ENCODE measurements around the gene PDE6D. TPM values are rescaled to one million over a fixed set of nuclear protein-coding genes. Genes with fewer than 3 reads are reported as not detected.

The PDE6D gene
- total RNA-seq, 2 donors from 2014 or later, result 20.0 to 21.4 TPM

DNA sequence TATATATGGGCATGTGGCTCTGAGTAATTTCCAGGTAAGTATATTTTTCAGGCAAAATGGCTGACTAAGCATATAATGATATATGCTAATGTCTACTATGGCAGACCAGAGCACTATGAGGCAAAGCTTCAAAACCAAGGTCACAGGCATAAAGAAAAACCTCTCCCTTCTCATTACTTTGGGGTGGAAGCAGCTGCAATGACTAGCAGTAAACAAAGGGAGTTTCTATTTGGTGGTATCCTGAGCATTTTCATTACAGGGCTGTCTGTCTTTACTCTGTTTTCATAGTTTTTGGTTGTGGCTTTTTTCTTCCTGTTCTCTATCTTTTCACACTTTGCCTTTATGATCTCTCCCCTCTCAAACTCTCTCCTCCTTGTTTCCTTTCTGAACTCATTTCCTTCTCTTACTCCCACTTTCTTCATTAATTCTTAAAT is 15.6 kb downstream of the PDE6D start:
- no peak for DNase-seq

DNA sequence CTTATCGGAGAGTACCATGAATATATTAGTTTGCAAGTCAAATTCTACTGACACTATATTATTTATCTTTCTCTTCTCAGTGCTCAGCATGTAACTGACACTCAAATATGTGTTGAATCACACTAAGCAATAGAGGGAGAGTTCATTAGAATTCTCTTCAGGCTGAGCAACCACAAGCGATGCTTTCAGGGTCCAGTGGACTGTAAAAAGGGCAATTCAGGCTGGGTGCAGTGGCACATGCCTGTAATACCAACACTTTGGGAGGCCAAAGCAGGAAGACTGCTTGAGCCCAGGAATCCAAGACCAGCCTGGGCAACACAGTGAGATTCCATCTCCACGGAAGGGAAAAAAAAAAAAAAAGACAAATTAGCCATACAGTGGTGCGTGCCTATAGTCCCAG is 16.3 kb downstream of the PDE6D start:
- no peak for DNase-seq
- H3K27ac ChIP-seq, result no peak overlapping the region
- intact Hi-C loops (cut with DNase I), result no loop called here

More for the DNA sequence above, 15.6 kb downstream of the PDE6D start:
- Histone ChIP-seq H3K4me1 (no peaks in the 10 kb centered on the region), H3K36me3 (no peaks in the 10 kb centered on the region), H3K4me3 (no peak overlapping the region), H3K9me3 (no peaks in the 10 kb centered on the region), H3K9ac (ENCODE audit: low read depth in 2 of 2, low read length in 2 of 2) (no peak overlapping the region), H3K27ac (no peak overlapping the region), H3K27me3 (no peaks in the 10 kb centered on the region)
- TF ChIP-seq, protein P1, sequence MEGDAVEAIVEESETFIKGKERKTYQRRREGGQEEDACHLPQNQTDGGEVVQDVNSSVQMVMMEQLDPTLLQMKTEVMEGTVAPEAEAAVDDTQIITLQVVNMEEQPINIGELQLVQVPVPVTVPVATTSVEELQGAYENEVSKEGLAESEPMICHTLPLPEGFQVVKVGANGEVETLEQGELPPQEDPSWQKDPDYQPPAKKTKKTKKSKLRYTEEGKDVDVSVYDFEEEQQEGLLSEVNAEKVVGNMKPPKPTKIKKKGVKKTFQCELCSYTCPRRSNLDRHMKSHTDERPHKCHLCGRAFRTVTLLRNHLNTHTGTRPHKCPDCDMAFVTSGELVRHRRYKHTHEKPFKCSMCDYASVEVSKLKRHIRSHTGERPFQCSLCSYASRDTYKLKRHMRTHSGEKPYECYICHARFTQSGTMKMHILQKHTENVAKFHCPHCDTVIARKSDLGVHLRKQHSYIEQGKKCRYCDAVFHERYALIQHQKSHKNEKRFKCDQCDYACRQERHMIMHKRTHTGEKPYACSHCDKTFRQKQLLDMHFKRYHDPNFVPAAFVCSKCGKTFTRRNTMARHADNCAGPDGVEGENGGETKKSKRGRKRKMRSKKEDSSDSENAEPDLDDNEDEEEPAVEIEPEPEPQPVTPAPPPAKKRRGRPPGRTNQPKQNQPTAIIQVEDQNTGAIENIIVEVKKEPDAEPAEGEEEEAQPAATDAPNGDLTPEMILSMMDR (IDR thresholded peaks at IDR 0.05), result no peak
- intact Hi-C loops (cut with DNase I), result no loop called here

DNA sequence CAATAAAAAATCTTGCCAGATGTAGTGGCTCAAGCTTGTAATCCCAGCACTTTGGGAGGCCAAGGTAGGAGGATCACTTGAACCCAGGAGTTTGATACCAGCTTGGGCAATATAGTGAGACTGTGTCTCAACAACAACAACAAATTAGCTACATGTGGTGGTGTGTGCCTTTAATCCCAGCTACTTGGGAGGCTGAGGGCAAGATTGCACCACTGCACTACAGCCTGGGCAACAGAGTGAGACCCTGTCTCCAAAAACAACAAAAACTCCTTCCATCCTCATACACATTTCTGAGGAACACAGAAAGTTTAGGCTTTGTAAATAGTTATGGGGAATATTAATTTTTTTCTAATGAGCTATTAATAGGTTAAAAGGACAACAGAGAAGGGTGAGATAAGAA is 17.0 kb downstream of the PDE6D start:
- H3K36me3 ChIP-seq, result no peaks in the 10 kb centered on the region
- no peak overlapping the region for H3K27ac ChIP-seq
- no peak for DNase-seq
- intact Hi-C loops (cut with DNase I), result no loop called here
- TF ChIP-seq, protein P1 (IDR thresholded peaks at IDR 0.05), result no peak
- no peaks in the 10 kb centered on the region for H3K4me1 ChIP-seq
- no peaks in the 10 kb centered on the region for H3K27me3 ChIP-seq
- no peak overlapping the region for H3K4me3 ChIP-seq
- no peaks in the 10 kb centered on the region for H3K9me3 ChIP-seq
- H3K9ac ChIP-seq (ENCODE audit: low read depth in 2 of 2, low read length in 2 of 2), result no peak overlapping the region

More for the DNA sequence above, 16.3 kb downstream of the PDE6D start:
- TF ChIP-seq, protein P1 (IDR thresholded peaks at IDR 0.05), result no peak
- H3K9ac ChIP-seq (ENCODE audit: low read depth in 2 of 2, low read length in 2 of 2), result no peak overlapping the region
- H3K4me1 ChIP-seq, result no peaks in the 10 kb centered on the region
- H3K36me3 ChIP-seq, result no peaks in the 10 kb centered on the region
- H3K9me3 ChIP-seq, result no peaks in the 10 kb centered on the region
- H3K27me3 ChIP-seq, result no peaks in the 10 kb centered on the region
- no peak overlapping the region for H3K4me3 ChIP-seq

DNA sequence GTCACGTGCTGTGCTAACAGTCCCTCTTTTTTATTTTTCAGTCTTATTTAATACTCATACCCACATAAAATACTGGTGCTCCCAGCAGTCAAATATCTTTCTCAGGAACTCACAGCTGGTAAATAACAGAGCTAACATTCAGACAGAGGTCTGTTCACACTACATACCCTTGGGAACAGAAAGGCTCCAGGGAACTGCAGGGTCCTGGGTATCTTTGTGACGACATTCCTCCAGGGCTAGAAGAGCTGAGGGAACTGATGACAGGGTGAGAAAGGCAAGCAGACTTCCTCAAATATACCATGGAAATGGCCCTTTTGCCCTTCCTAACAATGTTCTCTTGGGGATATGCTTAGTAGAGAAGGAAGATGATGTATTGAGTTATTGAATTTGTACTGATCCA is 19.3 kb downstream of the PDE6D start:
- intact Hi-C loops (cut with DNase I), result no loop called here

DNA sequence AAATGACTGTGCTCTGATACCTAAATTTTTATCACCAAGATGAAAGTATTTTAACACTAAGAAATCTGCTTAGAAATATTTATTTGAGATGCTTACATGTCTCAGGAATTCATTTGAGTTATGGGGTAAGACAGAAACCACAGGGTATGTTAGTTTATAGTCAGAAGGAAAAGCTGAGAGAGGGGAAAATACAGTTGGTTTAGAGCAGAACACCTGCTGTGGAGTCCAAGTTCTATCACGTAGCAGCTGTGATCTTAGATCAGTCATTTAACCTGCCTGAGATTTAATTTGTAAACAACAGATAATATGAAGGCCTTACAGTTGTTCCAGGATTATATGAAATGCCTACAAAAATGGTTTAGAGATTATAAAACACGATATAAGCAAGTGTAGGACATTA is 29.0 kb downstream of the PDE6D start:
- no peaks in the 10 kb centered on the region for H3K4me1 ChIP-seq
- H3K27ac ChIP-seq, result no peak overlapping the region
- no peak for DNase-seq
- intact Hi-C loops (cut with DNase I), result no loop called here
- TF ChIP-seq, protein P1 (IDR thresholded peaks at IDR 0.05), result no peak
- no peaks in the 10 kb centered on the region for H3K9me3 ChIP-seq
- no peaks in the 10 kb centered on the region for H3K36me3 ChIP-seq
- H3K4me3 ChIP-seq, result no peak overlapping the region
- H3K27me3 ChIP-seq, result no peaks in the 10 kb centered on the region
- H3K9ac ChIP-seq (ENCODE audit: low read depth in 2 of 2, low read length in 2 of 2), result no peak overlapping the region

More for the DNA sequence above, 19.3 kb downstream of the PDE6D start:
- Histone ChIP-seq H3K4me1 (no peaks in the 10 kb centered on the region), H3K9ac (ENCODE audit: low read depth in 2 of 2, low read length in 2 of 2) (no peak overlapping the region), H3K4me3 (no peak overlapping the region), H3K36me3 (no peaks in the 10 kb centered on the region), H3K27me3 (no peaks in the 10 kb centered on the region), H3K27ac (no peak overlapping the region), H3K9me3 (no peaks in the 10 kb centered on the region)
- TF ChIP-seq, protein P1 (IDR thresholded peaks at IDR 0.05), result no peak
- DNase-seq, result no peak
